GM23338 (cell line): ENCODE results near the gene RTN3. TPM values are rescaled to one million over a fixed set of nuclear protein-coding genes. Genes with fewer than 3 reads are reported as not detected.

Experiments used
- ATAC-seq: fragments of 200-7000 bp; cut with Tn5 transposase; 3 replicates; pipeline ENCODE4 v1.9.1; 2020
- DNase-seq: peaks from one replicate; pipeline ENCODE4 v3.0.0-alpha.2; 2015; ENCODE audit warnings: low spot score
- H2AFZ ChIP-seq: fragments of 200-600 bp; sonication (generic); 2 replicates; pipeline ENCODE4 v1.8.0; 2016; ENCODE audit warnings: antibody characterized with exemption, mild to moderate bottlenecking, moderate library complexity
- H3F3A ChIP-seq: fragments of 200-600 bp; sonication (generic); replicated peaks from 2 replicates; pipeline ENCODE4 v1.8.0; 2017; ENCODE audit warnings: antibody characterized with exemption, mixed run types, low read depth
- H3K27ac ChIP-seq: fragments of 200-600 bp; sonication (generic); 2 replicates; pipeline ENCODE4 v1.6.1; 2016; ENCODE audit warnings: low read depth
- H3K27me3 ChIP-seq: fragments of 200-600 bp; sonication (generic); 2 replicates; pipeline ENCODE4 v1.8.0; 2016; ENCODE audit warnings: mild to moderate bottlenecking, mixed run types, moderate library complexity; ENCODE audit not compliant: insufficient read depth
- H3K36me3 ChIP-seq: fragments of 200-600 bp; sonication (generic); 2 replicates; pipeline ENCODE4 v1.8.0; 2016; ENCODE audit warnings: mild to moderate bottlenecking; ENCODE audit not compliant: insufficient read depth
- H3K4me1 ChIP-seq: fragments of 200-600 bp; sonication (generic); 2 replicates; pipeline ENCODE4 v1.8.0; 2016; ENCODE audit warnings: mild to moderate bottlenecking, moderate library complexity; ENCODE audit not compliant: insufficient read depth
- H3K4me2 ChIP-seq: fragments of 200-600 bp; sonication (generic); 2 replicates; pipeline ENCODE4 v1.7.1; 2017; ENCODE audit warnings: mixed run types
- H3K4me3 ChIP-seq: fragments of 200-600 bp; sonication (generic); 2 replicates; pipeline ENCODE4 v1.6.1; 2016; ENCODE audit warnings: mixed run types
- H3K79me2 ChIP-seq: fragments of 200-600 bp; sonication (generic); replicated peaks from 2 replicates; pipeline ENCODE4 v1.8.0; 2017; ENCODE audit warnings: mild to moderate bottlenecking; ENCODE audit not compliant: insufficient read depth
- H3K9me2 ChIP-seq: fragments of 200-600 bp; sonication (generic); 2 replicates; pipeline ENCODE4 v1.8.0; 2017; ENCODE audit not compliant: insufficient read depth
- H4K20me1 ChIP-seq: fragments of 200-600 bp; sonication (generic); replicated peaks from 2 replicates; pipeline ENCODE4 v1.8.0; 2017; ENCODE audit warnings: mild to moderate bottlenecking; ENCODE audit not compliant: insufficient read depth
- H3K27ac Mint-ChIP-seq: 2 replicates; pipeline ENCODE4 v1.8.0; 2020; ENCODE audit warnings: inconsistent platforms, mild to moderate bottlenecking, moderate library complexity, mixed read lengths
- H3K27me3 Mint-ChIP-seq: 3 replicates; pipeline ENCODE4 v1.8.0; 2022; ENCODE audit warnings: low read depth, mild to moderate bottlenecking, moderate library complexity, mixed read lengths, inconsistent platforms; ENCODE audit not compliant: insufficient read depth, poor library complexity
- H3K36me3 Mint-ChIP-seq: 3 replicates; pipeline ENCODE4 v1.8.0; 2021; ENCODE audit warnings: low read depth, mild to moderate bottlenecking, inconsistent platforms, moderate library complexity, mixed read lengths
- H3K4me1 Mint-ChIP-seq: 3 replicates; pipeline ENCODE4 v1.8.0; 2020; ENCODE audit warnings: mild to moderate bottlenecking, inconsistent platforms, mixed read lengths
- H3K4me3 Mint-ChIP-seq: 3 replicates; pipeline ENCODE4 v1.8.0; 2021; ENCODE audit warnings: moderate library complexity, mild to moderate bottlenecking, inconsistent platforms, mixed read lengths
- H3K9me3 Mint-ChIP-seq: 3 replicates; pipeline ENCODE4 v1.8.0; 2020; ENCODE audit warnings: moderate library complexity, mild to moderate bottlenecking, inconsistent platforms, mixed read lengths
- CREB1 ChIP-seq: fragments of 250-450 bp; sonication (Bioruptor Pico); IDR thresholded peaks from 2 replicates; pipeline ENCODE4 v1.5.0; 2020; ENCODE audit warnings: low read depth, mild to moderate bottlenecking, moderate library complexity
- CTCF ChIP-seq, 2 experiments: fragments of 200-600 bp in 1 of 2; sonication (generic) in 1 of 2; conservative IDR thresholded peaks; 2 replicates each; pipeline versions ENCODE4 v1.5.1 to v1.6.1; 2016 to 2017; ENCODE audit warnings: antibody characterized with exemption in 2 of 2, low read depth in 2 of 2, mild to moderate bottlenecking in 2 of 2, moderate library complexity in 1 of 2
- ETS1 ChIP-seq: IDR thresholded peaks from 2 replicates; pipeline ENCODE4 v1.6.1; 2016; ENCODE audit warnings: antibody characterized with exemption
- EZH2 ChIP-seq: fragments of 200-600 bp; sonication (generic); IDR thresholded peaks from one replicate; pipeline ENCODE4 v1.8.0; 2017; ENCODE audit warnings: antibody characterized with exemption, mild to moderate bottlenecking, low read depth; ENCODE audit not compliant: unreplicated experiment
- EZH2phosphoT487 ChIP-seq: fragments of 200-600 bp; sonication (generic); IDR thresholded peaks from one replicate; pipeline ENCODE4 v1.8.1; 2018; ENCODE audit warnings: antibody characterized with exemption; ENCODE audit not compliant: unreplicated experiment
- JUNB ChIP-seq: IDR thresholded peaks from one replicate; pipeline ENCODE4 v1.6.1; 2016; ENCODE audit warnings: antibody characterized with exemption; ENCODE audit not compliant: unreplicated experiment
- NANOG ChIP-seq: IDR thresholded peaks from 2 replicates; pipeline ENCODE4 v1.6.1; 2016; ENCODE audit warnings: antibody characterized with exemption, borderline replicate concordance
- POLR2AphosphoS5 ChIP-seq: IDR thresholded peaks from 2 replicates; pipeline ENCODE4 v1.6.1; 2016; ENCODE audit warnings: antibody characterized with exemption, low read depth
- REST ChIP-seq: IDR thresholded peaks from one replicate; pipeline ENCODE4 v1.6.1; 2018; ENCODE audit warnings: antibody characterized with exemption; ENCODE audit not compliant: unreplicated experiment
- STAT1 ChIP-seq: IDR thresholded peaks from one replicate; pipeline ENCODE4 v1.6.1; 2016; ENCODE audit warnings: antibody characterized with exemption; ENCODE audit not compliant: unreplicated experiment
- ZNF114 ChIP-seq: fragments of 250-450 bp; sonication (Bioruptor Pico); IDR thresholded peaks from 2 replicates; pipeline ENCODE4 v1.5.0; 2020; ENCODE audit warnings: mild to moderate bottlenecking, moderate library complexity
- ZNF331 ChIP-seq: fragments of 250-450 bp; sonication (Bioruptor Pico); IDR thresholded peaks from 2 replicates; pipeline ENCODE4 v1.5.0; 2020; ENCODE audit warnings: low read depth, mild to moderate bottlenecking, moderate library complexity
- ZNF462 ChIP-seq: fragments of 250-450 bp; sonication (Bioruptor Pico); IDR thresholded peaks from 2 replicates; pipeline ENCODE4 v1.5.0; 2020; ENCODE audit warnings: mild to moderate bottlenecking, moderate library complexity
- polyA plus RNA-seq: library from polyadenylated mRNA; unstranded; fragments of >200 nt; fragmentation: Nextera tagmentation; extraction: Ambion mirVana; gene quantifications from 2 replicates; pipeline ENCODE4 v1.2.1, GENCODE V29; 2016
- total RNA-seq: library from RNA; depleted of rRNA; stranded (reverse); fragments of >200 nt; shearing (Covaris generic); gene quantifications from 2 replicates; pipeline ENCODE4 v1.2.3, GENCODE V29; 2014

RTN3 gene
- total and polyA plus RNA-seq, 2 experiments from 2014 or later, result 138 to 162 TPM

- H2AFZ ChIP-seq, result no peak overlapping the region
- H3K4me1 ChIP-seq, result no peaks in the 10 kb centered on the region
- peaks cover 54% of the 10 kb centered on the region for H4K20me1 ChIP-seq
- H3K27me3 Mint-ChIP-seq, result peaks cover 1% of the 10 kb centered on the region
- peaks cover 99% of the 10 kb centered on the region for H3K79me2 ChIP-seq
- DNase-seq (no peak), ATAC-seq (no peak)
- H3K36me3 ChIP-seq, result no peaks in the 10 kb centered on the region
- H3K4me3 ChIP-seq, result no peak overlapping the region
- H3K9me2 ChIP-seq, result no peaks in the 10 kb centered on the region
- H3K9me3 Mint-ChIP-seq, result no peaks in the 10 kb centered on the region
- H3K36me3 Mint-ChIP-seq, result no peaks in the 10 kb centered on the region
- no peak for TF ChIP-seq ZNF331 (CRISPR knock-in tag)
- no peak for TF ChIP-seq ETS1
- TF ChIP-seq STAT1, result no peak
- no peak for TF ChIP-seq JUNB
- TF ChIP-seq REST, result no peak
- no peak for TF ChIP-seq POLR2AphosphoS5
- no peak for TF ChIP-seq ZNF462 (CRISPR knock-in tag)
- no peak for TF ChIP-seq NANOG
- TF ChIP-seq EZH2phosphoT487, result no peak
- TF ChIP-seq EZH2, result no peak
- TF ChIP-seq CTCF (conservative IDR thresholded peaks at IDR 0.05; ENCODE audit: low read depth in 2 of 2), result no peak
- TF ChIP-seq CREB1, result no peak
- no peak for TF ChIP-seq ZNF114 (CRISPR knock-in tag)
- H3K4me1 Mint-ChIP-seq, result peaks cover 13% of the 10 kb centered on the region; the same call in 2 of the 3 replicates
- no peaks in the 10 kb centered on the region for H3F3A ChIP-seq
- H3K4me3 Mint-ChIP-seq, result no peak overlapping the region
- no peak overlapping the region for H3K27ac Mint-ChIP-seq
- no peak overlapping the region for H3K27ac ChIP-seq
- no peaks in the 10 kb centered on the region for H3K27me3 ChIP-seq
- no peak overlapping the region for H3K4me2 ChIP-seq
These were observed 32.5 kb downstream of the RTN3 start for GRCh38 chr11:63713766-63714165.
